COR-L47 (cell line): Measurements from ENCODE around the gene TNFRSF17.
"Not testable (repeated sequence)": the region's sequence is repeated elsewhere in the genome, so short reads cannot be mapped to it uniquely, and the experiment has no call there.

Experiments used
- DNase-seq: peaks from one replicate; lab custom pipeline; 2025; lab: John Stamatoyannopoulos, UW

Gene TNFRSF17

GRCh38 chr16:11970292-11970691 is 5.3 kb downstream of the TNFRSF17 start:
- DNase-seq = not testable (repeated sequence)

GRCh38 chr16:11972128-11972527 is 7.1 kb downstream of the TNFRSF17 start:
- DNase-seq = no peak

- no peak for DNase-seq
Measured at GRCh38 chr16:11973070-11973469, 8.1 kb downstream of the TNFRSF17 start.

DNA sequence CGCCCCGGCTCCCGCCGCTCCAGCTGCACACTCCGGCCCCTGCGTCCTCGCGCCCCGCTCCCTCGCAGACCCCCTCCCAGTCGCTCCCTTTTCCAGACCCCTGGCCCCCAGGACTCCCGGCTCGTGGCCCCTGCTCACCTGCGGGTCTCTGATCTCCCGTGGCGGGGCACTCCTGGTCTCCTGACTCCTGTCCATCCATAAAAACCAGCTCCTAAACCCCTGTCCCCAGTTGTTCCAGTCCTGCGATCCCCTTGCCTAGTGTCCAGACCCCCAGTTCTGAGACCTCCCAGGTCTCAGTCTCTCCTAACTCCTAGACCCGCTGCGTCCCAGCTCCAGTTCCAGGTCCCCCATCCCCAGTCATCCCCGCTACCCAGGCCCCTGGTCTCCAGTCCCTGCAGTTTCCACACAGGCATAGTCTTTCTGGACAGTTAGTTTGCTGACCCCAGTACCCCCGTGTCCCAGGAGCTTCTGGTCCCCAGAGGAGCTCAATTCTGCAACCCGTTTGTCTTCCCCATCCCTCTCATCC is 11.9 kb downstream of the TNFRSF17 start:
- no peak for DNase-seq

DNA sequence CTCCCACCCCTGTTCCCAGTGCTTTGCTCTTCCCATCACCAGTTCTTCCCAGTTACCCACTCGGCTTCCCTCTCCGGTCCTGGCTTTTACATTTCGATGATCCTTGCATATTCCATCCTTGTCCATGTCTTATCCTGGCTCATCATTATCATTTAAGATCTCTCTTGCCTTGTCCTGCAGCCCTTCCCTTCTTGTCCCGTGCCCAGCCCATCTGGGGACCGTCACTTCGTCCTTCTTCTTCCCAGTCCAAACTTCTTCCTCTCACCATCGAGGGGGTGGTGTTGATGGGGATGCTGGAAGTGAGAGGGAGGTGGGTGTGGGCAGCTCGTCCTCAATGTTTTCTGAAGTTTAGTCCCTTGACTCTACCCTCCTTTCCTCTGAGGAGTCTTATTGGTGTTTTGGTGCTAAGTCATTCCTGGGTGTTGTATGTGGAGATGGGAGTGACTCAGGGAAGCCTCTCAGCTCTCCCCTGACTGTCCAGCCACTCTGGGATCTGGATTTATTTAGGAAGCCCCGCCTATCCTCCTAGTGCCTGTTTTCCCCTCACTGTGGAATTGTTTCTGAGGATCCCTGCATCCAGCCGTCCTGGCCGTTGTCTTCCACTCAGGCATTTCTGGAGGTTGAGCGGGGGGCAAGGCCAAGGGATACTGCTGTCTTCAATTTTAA is 12.5 kb downstream of the TNFRSF17 start:
- no peak for DNase-seq

DNA sequence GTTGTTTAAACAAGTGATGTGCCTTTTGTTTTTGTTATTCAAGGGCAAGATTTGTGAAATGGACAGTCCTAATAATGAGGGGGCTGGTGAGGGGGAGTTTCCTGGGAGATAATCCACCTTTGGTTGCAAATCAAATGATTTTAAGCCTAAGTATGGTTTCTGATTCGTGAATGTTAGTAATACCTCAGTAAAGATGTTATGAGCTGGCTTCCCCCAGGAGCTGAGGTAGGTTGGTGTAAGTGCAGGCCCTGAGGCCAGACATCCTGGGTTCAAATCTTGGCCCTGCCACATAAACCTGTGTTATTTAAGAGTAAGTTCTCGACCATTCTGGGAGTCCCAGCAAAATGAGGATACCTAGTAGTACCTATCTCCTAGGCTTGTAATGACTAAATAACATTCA is 13.1 kb downstream of the TNFRSF17 start:
- DNase-seq = no peak

DNA sequence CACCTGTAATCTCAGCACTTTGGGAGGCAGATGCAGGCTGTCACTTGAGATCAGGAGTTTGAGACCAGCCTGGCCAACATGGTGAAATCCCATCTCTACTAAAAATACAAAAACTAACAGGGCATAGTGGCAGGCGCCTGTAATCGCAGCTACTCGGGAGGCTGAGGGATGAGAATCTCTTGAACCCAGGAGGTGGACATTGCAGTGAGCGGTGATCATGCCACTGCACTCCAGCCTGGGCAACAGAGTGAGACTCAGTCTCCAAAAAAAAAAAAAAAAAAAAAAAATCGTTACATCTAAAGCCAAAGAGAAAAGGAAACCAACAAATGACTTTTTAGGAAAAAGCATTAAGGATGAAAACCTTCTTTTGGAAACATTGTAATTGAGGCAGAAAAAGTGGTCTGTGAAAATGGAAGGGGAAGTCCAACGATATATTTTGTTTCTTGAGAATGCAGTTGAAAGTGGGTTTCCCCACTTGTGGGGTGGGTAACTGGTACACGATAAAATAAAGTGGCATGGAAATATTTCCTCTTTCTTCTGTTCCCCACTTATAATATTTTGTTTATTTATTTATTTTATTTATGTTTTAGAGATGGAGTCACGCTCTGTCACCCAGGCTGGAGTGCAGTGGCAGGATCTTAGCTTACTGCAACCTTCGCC is 14.1 kb downstream of the TNFRSF17 start:
- no peak for DNase-seq

- no peak for DNase-seq
Measured at GRCh38 chr16:11980136-11980844, 15.3 kb downstream of the TNFRSF17 start.

DNA sequence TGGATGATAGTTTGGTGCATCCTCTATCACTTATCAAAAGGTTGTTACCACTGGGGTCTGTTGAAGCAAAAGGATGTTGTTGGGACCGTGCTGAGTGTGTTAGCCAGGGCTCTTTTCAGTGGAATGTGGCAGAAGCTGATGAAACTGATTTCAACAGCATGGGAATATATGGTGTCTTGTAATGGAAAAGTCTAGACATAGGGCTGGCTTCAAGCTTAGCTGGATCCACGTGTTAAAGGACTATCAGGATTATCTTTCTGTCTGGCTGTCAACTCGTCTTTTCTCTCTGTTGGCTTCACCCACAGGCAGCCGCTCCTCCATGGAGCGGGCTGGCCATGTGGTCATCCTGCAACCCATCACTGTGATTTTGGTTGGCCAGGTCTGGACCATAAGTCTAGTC is 20.2 kb downstream of the TNFRSF17 start:
- no peak for DNase-seq

DNA sequence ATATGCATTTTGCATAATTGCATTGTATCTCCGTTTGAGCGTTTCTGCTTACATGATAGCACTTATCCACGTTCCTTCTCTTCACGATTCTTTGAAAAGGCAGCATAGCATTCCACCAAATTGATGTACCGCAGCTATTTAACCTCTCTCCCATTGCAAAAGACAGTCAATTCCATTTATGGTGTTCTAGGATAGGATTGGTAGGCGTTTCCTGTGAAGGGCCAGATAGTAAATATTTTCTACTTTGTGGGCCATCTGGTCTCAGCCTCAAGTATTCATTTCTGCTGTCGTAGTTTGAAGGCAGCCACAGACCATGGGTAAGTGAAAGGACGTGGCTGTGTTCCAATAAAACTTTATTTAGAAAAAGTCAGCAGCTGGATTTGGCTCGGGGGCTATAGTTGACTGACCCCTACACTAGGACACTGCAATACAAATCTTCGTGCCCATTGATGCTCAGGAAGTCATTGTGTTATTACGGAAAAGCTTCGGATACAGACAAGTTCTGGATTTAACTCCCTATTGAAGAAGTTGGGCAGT is 21.6 kb downstream of the TNFRSF17 start:
- no peak for DNase-seq

DNA sequence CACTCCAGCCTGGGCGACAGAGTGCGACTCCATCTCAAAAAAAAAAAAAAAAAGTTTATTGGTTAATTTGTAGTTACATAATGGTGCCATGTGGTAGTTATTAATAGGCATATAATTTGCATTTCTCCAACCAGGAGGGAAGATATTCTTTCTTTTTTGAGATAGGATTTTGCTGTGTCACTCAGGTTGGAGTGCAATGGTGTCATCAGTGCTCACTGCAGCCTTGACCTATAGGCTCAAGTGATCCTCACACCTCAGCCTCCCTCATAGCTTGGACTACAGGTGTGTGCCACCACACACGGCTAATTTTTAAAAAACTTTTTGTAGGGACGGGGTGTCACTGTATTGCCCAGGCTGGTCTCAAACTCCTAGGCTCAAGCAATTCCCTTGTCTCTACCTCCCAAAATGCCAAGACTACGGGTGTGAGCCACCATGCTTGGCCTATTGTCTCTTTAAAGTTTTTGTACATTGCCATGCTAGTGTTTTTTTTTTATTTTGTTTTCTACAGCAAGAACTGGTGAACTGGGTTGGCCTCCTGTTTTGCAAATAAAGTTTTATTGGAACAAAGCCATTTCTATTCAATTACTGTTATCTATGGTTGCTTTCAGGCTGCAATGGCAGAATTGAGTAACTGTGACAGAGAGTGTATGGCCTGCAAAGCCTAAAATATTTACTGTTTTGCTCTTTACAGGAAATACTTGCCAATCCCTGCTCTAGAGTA is 23.4 kb downstream of the TNFRSF17 start:
- no peak for DNase-seq

GRCh38 chr16:11990702-11991390 is 25.8 kb downstream of the TNFRSF17 start:
- DNase-seq = no peak

- DNase-seq = no peak
Measured at GRCh38 chr16:11992008-11992584, 27.1 kb downstream of the TNFRSF17 start.

GRCh38 chr16:11992586-11993524 is 27.8 kb downstream of the TNFRSF17 start:
- DNase-seq = no peak

DNA sequence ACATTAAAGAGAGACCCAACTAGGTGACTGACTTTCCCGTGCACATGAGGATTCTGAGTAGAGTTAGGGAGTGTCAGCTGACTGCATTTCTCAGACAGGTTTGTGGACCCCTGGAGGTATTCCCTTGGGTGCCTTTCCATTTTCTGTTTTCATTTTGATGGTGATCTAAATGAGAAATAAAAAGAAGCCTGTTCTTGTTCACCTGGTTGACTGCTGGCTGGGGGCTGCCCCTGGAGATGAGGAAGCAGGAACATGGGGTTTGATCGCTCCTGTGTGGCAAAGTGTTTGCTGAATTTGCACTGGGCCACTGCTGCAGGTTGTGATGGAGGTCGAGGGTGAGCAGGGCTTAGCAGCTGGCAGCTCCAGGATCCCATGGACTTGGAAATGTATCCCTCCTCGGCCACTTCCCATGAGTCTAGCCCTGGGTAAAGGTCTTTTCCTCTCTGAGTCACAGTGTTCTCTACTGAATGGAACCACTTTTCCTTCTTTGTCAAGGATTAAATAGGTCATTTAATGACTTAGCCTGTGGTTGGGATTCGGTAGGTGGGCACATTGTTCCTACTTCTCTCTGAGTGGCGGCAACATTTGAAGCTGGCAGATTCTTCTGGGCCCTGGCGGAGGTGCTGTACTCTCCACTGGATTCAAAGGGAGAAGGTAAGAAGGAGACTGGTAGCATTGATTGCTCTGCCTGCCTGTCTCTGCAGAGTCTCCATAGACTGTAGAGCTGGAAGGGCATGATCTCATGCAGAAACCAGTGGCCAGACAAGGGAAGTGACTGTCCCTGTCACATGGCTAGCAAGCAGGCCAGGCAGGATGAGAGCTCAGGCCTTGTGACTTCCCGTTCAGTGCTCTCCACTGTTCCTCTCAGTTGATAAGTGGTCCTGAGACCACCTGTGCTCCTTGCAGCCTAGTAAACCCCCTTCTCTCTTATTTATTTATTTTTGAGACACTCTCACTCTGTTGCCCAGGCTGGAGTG is 29.4 kb downstream of the TNFRSF17 start:
- no peak for DNase-seq

- no peak for DNase-seq
Measured at GRCh38 chr16:11996433-11997330, 31.7 kb downstream of the TNFRSF17 start.

DNA sequence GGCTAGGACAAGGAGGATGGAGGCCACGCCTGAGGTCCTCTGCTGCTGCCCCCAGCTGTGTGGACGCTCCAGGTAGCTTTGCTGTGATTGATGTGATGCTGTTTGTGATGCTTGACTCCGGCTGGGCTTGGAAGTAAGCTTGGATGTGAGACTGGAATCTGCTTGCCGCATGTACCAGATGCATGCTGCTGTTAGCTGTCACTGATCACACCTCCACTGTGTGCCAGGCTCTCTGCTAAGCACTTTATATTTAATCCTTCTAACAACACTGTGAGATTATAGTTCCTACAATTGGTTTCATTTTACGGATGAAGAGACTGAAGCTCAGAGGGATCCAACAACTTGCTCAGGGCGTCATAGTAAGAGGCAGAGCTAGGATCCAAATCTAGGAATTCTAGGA is 35.0 kb downstream of the TNFRSF17 start:
- DNase-seq = no peak
